ENCODE results near the gene GSTM5.
"Not testable (repeated sequence)": the region's sequence is repeated elsewhere in the genome, so short reads cannot be mapped to it uniquely, and the experiment has no call there.

Gene GSTM5

DNA sequence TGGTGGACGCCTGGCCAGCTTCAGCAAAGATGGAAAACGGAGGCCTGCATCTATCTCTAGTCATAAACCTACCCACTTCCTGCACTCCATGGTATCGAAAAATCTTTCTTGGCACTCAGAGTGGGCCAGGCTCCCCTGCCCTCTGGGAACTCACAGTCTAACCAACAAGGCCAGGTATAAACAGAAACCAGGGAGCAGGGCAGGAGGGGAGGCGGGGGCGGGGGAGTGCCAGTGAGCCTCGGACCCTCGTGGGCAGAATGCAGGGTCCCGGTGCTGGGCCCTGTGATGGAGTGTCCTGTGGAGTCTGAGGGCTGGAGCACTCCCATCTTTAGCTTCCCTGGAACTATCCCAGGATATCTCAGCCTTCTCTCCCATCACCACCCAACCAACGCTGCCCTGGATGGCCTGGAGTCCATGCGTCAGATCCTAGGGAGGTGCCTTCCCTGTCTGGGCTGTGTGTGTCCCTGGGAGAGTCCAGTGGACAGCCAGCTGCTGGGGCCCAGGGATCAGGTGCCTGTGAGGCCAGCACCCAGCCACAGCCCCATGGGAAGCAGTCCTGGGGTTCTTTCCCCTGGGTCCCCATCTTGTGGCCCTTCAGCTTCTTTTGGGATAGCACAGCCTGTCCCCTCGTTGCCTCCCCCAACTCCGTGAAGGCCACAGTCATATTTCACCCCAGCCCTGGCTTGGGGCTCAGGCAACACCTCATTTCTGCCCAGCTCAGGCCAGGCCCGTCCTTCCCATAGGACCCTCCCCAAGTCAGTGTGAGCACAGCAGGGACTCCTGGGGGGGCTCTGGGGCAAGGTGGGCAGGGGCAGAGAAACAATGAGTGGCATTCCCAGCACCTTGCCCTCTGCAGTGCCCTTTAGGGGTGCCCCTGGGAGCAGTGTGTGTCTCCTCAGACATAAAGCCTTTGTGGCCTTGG lies 52.8 kb downstream of the GSTM5 start:
- H3K4me3 ChIP-seq (ENCODE audit: low read depth, low read length): no peak overlapping the region
- TF ChIP-seq POLR2A (IDR thresholded peaks at IDR 0.05; ENCODE audit: extremely low read depth, insufficient read length) (no peak), CTCF (IDR thresholded peaks at IDR 0.05; ENCODE audit: low read depth, low read length) (no peak), MYC (IDR thresholded peaks at IDR 0.05; ENCODE audit: low read depth, low read length) (no peak)
- TF ChIP-seq, protein P1, sequence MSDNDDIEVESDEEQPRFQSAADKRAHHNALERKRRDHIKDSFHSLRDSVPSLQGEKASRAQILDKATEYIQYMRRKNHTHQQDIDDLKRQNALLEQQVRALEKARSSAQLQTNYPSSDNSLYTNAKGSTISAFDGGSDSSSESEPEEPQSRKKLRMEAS (IDR thresholded peaks at IDR 0.05; ENCODE audit: low read depth, low read length): no peak
- no peak for DNase-seq (ENCODE audit: low read depth)

DNA sequence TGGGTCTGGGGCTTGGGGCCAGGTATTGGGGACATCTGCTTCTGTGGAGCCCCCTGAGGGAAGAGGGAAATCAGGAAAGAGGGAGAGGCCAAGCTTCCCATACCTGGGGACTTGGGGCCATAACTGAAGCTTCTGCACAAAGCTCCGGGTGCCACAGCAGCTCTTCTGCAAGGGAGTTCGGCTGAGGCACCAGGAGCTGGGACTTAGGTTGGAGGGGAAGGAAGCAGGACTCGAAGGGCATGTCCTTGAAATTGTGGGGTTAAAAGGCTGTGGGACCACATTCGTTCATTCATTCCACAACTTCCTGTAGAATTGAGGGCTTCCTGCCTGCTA lies 53.4 kb downstream of the GSTM5 start:
- H3K4me3 ChIP-seq (ENCODE audit: low read depth, low read length): no peak overlapping the region
- no peak for TF ChIP-seq MYC (IDR thresholded peaks at IDR 0.05; ENCODE audit: low read depth, low read length)
- TF ChIP-seq, protein P1 (IDR thresholded peaks at IDR 0.05; ENCODE audit: low read depth, low read length): no peak
- no peak for DNase-seq (ENCODE audit: low read depth)

DNA sequence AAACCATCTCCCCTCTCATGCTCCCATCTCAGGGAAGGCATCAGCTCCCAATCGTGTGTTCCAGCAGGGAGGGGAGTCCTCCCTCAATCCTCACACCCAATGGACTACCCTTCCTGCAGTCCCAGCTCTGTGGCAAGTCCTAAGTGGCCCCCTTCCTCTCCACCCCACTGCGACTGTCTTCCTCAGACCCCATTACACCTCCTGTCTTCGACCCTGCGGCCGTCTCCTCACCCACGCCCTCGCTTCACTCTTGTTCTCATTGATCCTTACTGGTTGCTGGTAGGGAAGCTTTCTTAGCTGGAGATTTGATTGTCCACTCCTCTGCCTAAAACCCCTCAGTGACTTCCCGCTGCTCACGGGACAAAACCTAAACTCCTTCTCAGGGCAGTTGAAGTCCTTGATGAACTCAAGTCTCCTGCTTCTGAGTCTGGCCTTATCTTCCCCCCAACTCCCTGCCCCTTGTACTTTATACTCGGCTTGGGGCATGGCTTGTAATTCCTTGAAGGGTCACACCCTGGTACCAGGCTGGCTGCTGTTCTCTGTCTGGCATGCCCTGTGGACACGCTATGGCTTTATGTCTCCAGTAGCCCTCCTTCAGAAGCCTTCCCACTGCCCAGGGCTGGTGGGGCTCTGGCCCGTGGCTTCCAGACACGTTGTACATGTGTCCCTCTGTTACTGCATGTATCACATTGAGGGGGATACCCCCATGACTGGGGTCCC lies 54.0 kb downstream of the GSTM5 start:
- no peak overlapping the region for H3K4me3 ChIP-seq (ENCODE audit: low read depth, low read length)
- DNase-seq (ENCODE audit: low read depth): no peak
- TF ChIP-seq POLR2A (IDR thresholded peaks at IDR 0.05; ENCODE audit: extremely low read depth, insufficient read length): no peak
- TF ChIP-seq CTCF (IDR thresholded peaks at IDR 0.05; ENCODE audit: low read depth, low read length): no peak
- TF ChIP-seq, protein P1 (IDR thresholded peaks at IDR 0.05; ENCODE audit: low read depth, low read length): no peak
- TF ChIP-seq MYC (IDR thresholded peaks at IDR 0.05; ENCODE audit: low read depth, low read length): no peak

- DNase-seq (ENCODE audit: low read depth); H3K4me3 ChIP-seq (ENCODE audit: low read depth, low read length): not testable (repeated sequence)
Measured at GRCh38 chr1:109766991-109767636, 55.1 kb downstream of the GSTM5 start.
